Stimulated activated CD8-positive, alpha-beta memory T cell treated with anti-CD3 and anti-CD28 coated beads, Interleukin-4, amount 100 ng/mL, for 4 hours (primary cell): ENCODE results near the gene RPL37A.

Source experiments
- DNase-seq, 2 donors: peaks; one replicate each; pipeline ENCODE4 v3.0.0-alpha.2; 2020; ENCODE audit warnings: low read depth in 2 of 2, low spot score in 1 of 2

RPL37A gene

DNA sequence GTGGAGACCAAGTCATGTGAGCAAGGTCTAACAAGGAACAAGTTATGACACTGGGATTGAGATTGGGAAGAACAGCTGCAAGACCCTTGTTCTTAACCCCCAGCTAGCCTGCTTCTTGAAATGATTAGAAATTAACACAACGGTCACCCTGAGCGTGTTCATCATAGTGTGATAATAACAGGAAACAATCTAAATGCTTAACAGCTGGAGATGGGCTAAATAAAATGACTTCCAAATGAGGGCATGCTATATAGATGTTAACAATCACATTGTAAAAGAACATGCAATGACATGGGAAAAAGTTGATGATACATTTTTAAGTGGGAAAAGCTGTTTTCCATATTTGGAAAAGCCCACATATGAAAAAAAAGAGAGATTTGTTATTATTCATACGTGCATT, 47.6 kb downstream of the RPL37A start:
- no peak for DNase-seq

DNA sequence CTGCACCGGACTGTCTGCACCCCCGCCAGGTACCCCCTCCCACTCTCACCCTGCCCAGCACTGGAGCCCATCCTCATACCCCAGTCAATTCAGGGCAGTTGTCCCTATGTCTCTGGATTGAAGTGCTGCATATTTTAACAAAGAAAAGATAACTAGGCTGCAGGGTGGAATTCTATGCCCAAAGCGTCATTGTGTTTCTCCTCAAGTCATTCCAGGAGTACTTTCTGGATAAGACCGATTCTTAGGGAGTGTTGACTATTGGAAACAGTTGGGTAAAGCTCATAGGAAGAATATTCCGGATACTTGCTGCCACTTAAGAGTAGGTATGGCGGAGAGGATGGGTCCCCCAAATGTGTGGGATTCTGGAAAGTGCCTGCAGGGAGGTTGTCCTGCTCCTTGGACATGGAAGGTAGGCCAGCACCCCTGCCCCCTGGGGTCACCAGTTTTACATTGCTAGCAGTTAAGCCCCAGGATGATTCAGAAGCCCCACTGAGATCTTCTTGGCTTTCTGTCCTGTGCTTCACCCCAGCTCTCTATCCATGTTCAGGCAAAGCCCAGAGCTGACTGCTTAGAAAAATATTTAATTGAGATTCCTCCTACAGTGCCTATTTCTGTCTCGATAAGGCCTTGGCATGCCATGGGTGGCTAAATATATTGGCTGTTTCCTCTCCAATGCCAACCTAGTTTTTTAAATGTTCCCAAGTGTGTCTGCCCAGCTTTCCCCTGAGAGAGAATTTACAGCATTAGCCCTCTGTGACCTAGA, 48.2 kb downstream of the RPL37A start:
- no peak for DNase-seq

- DNase-seq: no peak
Observed at GRCh38 chr2:216548901-216549331, 50.3 kb downstream of the RPL37A start.

DNA sequence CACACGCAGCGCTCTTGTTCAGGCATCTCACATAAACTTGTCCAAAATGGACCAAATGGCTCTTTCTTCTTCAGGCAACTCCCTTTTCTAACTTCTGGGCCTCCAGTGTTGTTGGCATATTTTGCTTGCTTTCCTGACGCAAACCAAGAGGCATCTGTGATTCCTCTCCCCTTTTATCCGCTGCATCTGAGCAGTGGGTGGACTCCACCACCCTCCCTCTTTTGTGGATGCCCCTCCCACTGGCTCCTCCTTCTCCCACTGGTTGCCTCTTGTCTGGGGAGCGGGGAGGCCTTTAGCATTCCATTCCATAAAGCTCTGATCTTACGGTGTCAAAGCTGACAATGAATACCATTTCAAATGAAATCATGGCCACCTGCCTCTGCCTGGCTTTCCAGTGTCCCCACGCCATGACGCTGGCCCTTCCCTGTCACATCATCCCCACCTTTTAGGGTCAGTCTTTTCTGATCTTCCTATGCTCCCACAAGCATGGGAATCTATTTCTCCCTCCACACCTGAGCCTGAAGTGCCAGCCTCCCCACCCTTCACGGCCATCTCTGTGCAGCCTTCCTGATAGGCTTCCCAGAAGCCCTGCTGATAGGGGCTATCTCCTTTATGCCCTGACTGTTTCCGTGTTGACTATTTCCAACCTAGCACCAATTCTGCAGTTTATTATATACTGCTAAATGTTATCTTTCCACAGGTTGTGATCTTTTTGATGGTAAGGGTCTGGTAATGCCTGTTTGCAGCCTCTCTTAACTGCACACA, 51.5 kb downstream of the RPL37A start:
- DNase-seq: no peak

DNA sequence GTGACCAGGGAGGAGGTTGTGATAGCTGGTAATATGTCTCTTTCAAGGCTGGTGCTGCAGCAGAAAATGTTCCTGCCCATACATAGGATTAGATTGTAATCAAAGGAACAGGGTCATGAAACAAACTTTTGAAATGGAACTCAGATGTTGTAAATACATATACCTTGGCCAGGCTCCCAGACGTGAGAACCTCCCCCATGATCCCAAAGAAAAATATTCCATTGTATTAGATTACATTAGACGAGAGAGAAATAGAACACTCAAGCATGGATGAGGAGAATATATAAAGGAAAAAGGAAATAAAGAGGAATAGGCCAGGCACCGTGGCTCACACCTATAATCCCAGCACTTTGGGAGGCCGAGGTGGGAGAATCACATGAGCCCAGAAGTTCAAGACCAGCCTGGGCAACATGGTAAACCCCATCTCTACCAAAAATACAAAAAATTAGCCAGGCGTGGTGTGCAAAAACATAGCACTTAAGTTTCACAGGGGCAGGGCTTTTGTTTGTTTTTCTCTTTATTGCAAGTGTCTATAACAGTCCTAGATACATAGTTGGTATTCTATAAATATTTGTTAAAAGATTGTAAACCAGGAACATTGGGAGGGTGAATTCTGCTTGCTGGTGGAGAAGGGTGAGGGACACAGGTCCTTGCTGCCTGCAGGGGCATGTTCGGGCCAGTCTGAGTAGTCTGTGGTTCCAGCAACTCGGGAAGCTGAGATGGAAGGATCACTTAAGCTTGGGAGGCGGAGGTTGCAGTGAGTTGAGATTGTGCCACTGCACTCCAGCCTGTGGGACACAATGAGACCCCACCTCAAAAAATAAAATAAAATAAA, 52.8 kb downstream of the RPL37A start:
- DNase-seq: no peak

GRCh38 chr2:216553093-216553478, 54.4 kb downstream of the RPL37A start:
- DNase-seq: no peak
